GM12872 (cell line): Measurements from ENCODE around the gene RIC1.

Experiments used
- TF ChIP-seq, protein P1 (sequence below): IDR thresholded peaks from 3 replicates; pipeline ENCODE4 v1.5.1; 2011; ENCODE audit warnings: low read depth, mild to moderate bottlenecking, low read length, moderate library complexity; ENCODE audit not compliant: insufficient read depth

RIC1 gene

DNA sequence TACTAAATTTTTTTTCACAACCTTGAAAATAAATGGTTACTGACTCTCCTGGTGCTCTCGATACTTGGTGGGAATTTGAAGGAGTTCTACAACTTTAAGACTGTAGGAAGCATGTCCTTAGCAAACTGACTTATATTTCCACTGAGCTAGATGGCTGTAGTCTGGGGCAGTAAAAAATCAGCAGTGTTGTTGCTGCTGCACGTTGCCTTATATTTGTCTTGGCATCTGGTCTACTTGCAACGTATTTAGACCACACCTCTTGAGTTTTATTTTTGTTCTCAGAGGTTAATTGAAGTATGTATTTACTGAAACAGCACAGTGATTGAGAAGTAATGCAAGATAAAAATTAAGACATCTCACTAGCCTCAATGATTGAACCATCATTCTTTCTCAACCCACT is 127.7 kb downstream of the RIC1 start:
- TF ChIP-seq, protein P1, sequence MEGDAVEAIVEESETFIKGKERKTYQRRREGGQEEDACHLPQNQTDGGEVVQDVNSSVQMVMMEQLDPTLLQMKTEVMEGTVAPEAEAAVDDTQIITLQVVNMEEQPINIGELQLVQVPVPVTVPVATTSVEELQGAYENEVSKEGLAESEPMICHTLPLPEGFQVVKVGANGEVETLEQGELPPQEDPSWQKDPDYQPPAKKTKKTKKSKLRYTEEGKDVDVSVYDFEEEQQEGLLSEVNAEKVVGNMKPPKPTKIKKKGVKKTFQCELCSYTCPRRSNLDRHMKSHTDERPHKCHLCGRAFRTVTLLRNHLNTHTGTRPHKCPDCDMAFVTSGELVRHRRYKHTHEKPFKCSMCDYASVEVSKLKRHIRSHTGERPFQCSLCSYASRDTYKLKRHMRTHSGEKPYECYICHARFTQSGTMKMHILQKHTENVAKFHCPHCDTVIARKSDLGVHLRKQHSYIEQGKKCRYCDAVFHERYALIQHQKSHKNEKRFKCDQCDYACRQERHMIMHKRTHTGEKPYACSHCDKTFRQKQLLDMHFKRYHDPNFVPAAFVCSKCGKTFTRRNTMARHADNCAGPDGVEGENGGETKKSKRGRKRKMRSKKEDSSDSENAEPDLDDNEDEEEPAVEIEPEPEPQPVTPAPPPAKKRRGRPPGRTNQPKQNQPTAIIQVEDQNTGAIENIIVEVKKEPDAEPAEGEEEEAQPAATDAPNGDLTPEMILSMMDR: no peak

- TF ChIP-seq, protein P1: no peak
Measured at GRCh38 chr9:5760338-5760737, 131.4 kb downstream of the RIC1 start.

DNA sequence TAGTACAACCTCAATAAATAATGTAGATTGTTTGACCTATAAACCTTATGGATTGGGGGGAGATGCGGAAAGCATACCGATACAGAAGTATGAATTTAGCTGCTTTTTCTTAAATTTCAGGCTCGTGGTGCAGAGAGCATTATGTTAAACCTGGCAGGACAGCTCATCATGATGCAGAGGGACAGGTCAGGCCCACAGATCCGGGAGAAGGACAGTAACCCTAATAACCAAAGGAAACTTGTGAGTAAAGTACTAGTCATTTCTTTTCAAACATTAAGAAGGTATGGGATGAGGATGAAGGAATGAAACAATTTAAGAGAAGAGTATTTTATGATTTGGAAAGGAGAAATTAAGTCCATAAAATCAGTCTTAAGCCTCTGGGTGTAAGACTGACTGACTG is 133.5 kb downstream of the RIC1 start:
- TF ChIP-seq, protein P1: no peak

DNA sequence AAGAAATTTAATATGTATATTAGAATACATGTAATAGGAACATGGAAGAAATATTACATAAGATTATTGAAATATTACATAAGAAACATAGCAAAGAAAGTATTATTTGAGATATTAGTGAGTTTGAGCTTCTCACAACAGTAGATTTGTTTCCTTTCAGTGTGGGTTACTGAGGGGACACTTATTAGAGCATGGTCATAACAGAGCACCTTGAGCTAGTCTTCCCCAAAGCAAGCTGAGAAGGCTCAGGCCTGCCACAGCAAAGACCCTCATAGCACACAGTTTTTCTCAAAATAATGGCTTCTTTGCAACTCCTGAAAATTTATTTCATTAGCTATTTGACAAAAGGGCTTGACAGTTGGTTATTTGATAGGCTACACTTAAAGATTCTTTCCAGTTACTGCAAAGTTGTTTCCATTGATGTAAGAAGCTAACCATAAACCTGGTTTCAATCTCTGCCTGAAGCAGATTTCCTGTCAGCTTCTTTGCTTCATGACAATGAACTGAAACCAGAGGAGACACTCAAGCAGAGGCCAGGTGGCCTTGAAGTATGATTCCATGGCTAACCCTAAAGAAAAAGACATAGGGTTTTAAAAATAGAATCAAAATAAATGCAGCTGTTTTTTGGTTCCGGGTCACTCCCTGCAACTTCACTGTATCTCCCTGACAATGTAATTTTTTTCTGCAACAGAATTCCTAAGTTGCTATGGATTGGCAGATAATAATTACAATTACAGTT is 135.4 kb downstream of the RIC1 start:
- TF ChIP-seq, protein P1: no peak

DNA sequence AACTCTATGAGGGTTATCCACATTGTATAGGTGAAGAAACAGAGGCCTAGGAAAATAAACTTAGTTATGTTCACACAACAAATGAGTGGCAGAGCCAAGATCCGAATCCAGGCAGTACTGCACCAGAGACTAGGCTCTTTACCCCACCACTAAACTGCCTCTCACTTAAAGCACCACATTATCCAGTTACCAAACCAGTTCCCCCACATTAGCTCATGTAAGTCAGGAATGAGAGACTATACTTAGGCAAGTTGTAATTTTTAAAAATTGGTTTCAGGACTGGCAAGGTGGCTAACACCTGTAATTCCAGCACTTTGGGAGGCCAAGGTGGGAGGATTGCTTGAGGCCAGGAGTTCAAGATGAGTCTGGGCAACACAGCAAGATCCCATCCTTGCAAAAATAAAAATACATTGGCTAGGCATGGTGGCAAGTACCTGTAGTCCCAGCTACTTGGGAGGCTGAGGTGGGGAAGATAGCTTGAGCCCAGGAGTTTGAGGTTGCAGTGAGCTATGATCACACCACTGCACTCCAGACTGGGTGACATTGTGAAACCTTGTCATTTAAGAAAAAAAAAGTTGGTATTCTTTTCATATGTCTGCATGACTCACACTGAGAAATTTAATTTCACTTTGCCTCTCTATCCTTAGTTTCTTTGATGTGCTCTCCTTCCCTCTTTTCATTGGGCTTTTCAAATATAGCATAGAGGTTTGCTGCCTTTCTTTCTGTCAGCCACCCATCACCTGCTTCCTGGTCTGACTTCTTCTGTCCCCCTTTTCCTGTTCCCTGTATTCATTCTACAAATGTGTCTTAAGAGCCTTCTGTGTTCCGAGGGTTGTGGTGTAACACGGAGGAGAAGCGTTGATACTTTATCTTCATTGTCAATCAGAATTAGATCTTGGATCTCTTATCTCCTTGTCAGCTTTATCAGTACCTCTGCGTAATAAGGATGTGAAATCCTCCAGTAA is 139.3 kb downstream of the RIC1 start:
- TF ChIP-seq, protein P1: no peak

DNA sequence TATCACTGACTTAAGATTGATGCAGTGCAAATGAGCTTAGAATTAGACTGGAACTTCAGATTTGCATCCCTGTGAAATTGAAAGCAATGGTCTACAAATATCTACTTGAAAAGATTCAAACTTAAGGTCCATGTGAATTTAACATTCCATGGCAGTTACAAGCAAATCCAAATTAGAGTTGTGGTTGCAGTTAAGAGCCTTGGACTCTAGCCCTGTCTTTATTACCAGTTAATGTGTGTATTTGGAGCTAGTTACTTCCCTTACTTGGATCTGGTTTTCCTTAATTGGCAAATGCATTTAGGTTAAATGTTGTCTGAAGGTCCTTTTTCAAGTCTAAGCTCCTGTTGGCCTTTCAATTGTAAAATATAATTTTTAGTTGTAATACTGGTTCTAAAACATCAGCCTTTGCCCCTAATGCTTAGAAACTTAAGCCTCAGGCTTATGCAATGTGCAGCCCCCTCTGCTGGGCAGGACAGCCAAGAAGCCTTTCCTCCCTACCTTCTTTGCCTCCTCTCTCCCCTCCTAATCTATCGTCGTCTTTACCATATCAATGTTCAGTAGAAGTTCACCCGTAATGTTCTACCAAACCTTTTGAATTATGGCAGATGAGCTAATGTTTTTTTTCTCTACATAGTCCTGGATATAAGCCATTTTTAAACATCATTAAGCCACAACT is 144.6 kb downstream of the RIC1 start:
- TF ChIP-seq, protein P1: peak; percentile 24; the same call in 1 of the 3 replicates

- TF ChIP-seq, protein P1: no peak
Measured at GRCh38 chr9:5778805-5779204, 149.9 kb downstream of the RIC1 start.
